LHCN-M2 (cell line): ENCODE results near the gene PLEK. TPM values are rescaled to one million over a fixed set of nuclear protein-coding genes. Genes with fewer than 3 reads are reported as not detected.
A peak's percentile ranks its signal among the peaks of the same experiment; 100 is the strongest.

ENCODE experiments used
- DNase-seq: peaks from one replicate; pipeline ENCODE4 v3.0.0-alpha.2; 2012; ENCODE audit warnings: low read depth
- total RNA-seq: library from RNA; depleted of rRNA; stranded (reverse); fragments of >200 nt; gene quantifications from 2 replicates; pipeline ENCODE4 v1.2.3, GENCODE V29; 2014

Gene PLEK
- total RNA-seq, 1 experiment from 2014 or later = not detected

DNA sequence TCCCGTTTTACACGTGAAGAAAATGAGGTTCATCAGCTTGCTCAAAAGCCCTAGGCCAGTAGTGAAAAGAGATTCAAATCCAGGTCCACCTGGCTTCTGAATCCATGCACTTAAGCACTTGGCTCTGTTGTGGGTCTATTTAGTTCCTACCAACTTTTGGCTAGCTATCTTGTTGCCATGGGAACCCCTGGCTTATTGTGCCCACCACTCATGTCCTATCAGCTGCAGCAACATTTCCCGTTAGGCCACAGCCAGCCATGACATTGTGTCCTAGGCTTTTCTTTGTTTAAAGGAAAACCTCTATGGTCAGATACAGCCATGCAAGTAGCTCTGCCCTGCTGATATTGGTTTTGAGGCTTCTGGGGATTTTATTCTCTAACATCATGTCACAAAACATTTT is 49.8 kb downstream of the PLEK start:
- no peak for DNase-seq

DNA sequence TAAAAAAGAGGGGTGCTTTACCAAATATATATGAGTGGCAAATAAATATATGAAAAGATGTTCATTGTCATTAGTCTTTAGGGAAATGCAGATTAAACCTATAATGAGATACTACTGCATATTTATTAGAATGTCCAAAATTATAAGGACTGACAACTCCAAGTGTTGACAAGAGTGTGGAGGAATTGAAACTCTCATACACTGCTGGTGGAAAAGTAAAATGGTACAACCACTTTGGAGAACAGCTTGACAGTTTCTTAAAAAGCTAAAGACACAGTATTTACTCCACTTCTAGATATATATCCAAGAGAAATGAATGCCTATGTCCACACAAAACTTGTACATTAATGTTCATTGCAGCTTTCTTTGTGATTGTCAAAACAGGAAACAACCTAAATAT is 50.4 kb downstream of the PLEK start:
- DNase-seq = no peak

DNA sequence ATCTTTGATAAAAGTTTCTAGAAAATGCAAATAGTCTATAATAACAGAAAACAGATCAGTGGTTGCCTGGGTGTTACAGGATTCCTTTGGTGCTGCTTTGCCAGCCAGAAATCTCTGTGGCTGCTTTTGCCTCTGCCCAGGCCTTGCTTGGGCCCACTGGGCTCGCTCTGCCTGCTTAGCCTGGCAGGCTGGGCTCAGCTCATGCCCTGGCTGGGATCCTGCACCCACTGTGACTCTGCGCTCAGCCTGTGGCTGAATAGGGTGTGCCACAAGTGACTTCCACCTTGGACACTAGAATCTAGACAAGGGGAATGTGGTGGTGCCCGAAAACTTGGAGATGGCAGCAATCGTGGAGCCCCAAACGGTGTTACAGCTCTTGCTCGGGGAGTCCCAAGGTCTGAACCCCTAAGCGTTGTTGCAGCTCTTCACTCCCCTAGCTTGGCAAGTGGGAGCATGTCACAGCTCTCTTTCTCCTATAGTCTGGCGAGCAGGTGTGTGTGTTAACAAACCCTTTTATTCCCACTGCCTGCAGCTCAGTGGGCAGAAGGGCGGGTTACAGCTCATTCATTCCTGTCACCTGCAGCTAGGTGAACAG is 51.1 kb downstream of the PLEK start:
- no peak for DNase-seq

DNA sequence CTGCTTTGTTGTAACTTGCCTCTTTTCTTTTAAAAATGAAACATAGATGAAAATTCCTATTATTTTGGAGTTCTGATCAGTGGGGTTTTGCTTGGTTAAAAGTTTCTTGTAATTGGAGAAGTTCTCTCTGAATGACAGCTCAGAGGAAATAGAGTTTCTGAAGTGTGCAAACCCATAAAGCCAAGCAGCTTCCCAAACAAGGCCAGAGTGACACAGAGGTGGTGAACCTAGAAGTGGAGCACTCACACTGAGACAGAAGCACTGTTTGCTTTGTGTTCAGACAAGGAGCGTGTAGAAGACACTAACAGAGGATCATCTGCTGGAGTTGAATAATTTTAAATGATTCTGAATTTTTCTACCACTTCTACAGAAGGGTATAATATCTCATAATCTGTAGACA is 52.8 kb downstream of the PLEK start:
- DNase-seq = no peak

DNA sequence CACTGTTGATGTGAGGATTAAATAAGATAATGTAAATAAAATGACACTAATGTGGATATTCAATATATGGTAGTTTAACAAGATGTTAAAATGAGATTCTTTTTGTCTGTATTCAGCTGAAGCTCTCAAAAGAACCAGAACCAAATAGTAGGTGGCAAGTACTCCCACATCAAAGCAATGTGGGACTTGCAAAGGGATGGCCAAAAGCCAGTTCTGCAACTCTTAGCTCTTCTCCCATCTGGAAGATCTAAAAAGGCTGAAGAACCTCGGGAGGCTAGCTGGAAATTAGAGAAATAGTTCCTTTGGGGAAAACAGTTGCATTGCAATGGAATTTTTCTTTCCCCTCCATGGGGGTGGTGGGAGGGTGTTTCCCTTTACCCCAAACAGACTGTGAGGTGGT is 53.3 kb downstream of the PLEK start:
- no peak for DNase-seq

DNA sequence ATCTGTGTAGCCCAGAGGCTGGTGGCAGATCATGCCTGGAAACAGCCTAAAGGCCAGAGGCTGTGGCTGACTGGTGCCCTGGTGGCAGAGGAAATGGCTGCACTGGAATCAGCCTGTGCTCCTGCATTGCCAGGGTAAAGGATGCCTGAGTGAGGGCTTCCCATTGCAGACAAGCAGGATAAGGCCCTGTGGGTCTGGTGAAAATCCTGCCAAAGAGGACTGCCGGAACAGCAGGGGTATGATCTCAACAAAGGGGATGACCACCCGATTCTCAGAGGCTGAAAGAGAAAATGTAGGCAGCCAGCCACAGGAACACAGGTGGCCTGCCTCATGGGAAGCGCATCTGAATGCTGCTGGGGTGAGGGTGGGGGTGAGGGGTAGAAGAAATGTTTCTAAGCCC is 53.8 kb downstream of the PLEK start:
- DNase-seq = no peak

DNA sequence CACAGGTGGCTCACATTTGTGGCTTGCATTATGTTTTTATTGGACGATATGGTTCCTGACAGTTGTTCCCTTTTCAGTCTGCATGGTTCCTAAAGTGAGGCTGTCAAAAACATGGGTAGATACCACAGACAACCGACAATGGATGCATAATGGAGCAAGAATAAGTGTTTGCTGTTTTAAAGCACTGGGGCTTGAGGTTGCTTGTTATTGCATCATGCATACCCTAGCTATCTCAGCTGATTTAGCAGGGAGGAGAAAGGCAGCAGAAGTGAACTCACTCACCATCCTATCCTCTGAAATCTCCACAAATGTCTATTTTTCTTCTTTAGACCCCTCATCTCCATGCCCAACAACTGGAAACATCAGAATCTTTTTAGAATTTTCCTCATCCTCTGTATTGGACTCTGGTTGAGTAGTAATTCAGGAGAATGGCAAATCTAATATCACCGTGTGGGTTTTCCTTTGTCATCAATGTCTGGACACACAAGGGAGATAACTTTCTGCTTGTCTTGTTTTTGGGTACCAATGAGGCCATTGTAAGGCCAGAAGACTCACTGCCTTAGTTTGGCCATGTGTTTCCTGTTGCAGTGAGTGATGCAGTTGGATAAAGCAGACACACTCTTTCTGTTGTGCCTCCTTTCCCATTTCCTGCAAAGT is 55.3 kb downstream of the PLEK start:
- DNase-seq = no peak

DNA sequence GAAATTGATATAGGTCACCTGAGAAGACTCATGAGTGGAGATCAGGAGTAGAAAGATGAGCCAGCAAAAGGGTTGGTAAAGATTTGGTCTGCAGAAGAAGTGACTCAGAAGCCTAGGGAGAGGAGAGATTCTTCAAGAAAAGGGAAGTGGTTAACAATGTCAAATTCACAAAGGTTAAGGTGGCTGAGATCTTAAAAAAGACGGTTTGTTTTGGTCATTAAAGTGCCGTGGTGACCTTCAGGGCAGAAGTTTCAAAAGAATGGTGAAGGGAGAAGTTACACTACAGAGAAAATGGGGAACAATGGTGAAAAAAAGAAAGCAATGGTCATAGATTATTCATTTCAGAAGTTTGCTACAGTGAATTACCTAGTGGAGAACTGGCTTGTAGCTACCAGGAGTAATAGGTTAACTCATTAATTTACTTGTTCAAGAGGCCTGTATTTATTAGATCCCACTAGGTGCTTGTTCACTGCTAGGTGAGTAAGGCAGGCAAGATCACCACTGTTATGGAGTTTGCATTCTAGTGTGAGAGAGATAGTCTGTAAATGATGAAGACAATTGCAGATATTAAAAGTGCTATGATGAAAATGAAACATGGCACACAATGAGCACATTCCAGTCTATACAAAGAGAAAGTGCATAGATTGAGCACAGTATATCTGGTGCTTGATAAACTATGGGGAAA is 59.0 kb downstream of the PLEK start:
- DNase-seq = no peak

DNA sequence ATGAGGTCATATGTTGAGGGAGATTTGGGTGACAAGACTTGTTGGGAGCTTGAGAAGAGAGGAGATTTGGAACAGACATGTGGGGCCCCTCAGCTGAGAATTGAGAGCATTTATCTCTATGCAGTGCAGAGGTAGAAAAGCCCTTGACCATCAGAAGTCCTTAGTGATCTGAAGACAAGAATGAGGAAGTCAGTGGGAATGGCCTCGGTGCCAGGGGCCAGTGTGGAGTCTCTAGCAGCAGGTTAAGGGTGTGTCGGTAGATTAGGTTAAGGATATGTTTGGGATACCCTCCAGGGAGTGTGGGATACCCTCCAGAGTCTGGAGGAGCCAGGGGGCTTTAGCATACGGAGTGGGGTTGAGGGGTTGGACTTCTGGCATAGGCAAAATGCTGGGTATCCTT is 60.4 kb downstream of the PLEK start:
- no peak for DNase-seq

DNA sequence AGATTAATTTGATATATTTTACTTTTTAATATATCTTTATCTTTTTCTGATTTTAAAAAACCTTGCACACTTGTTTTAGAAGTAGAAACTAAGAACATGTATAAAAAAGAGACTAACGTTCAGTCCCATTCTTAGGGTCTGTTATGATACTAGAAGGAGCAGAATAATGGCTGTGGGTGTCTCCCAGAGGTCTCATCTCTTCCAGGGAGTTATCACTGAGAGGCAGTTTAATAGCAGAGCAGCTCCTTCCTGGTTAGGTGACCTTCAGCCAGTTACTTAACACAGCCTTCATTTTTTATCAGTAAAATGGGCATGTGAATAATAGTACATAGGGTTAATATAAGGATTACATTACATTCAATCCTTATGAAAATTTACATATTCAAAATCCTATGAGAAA is 61.4 kb downstream of the PLEK start:
- no peak for DNase-seq

DNA sequence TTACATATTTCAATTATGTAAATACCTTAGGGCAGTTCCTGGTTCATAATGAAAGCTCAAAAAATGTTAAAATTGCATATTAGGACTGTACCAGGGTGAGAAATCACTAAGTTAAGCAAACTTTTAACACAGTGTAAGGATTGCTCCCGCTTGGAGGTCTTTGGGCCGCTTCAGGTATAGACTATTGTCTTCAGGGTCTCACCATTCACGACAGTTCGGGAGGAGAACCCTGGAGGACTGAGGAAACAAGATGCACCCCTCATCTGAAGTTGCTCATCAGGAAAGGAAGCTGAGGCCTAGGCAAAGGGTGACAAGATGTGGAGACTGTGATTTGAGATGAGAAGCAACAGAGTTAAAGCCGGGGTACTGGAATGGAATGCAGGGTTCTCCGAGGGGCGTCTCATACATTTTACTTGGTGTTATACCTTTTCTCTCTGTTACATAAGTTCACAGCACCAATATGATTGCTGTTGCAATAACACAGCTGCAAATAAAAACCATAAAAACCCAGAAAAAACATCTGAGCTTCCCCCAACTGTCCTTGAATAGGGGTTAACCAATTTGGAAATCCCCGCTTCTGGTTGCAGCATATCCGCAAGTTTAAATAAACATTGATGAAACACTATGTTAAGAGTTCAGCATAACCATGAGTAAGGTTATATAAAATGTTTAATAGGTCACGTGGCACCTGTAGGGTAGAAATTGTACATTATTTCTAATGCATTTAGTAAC is 61.9 kb downstream of the PLEK start:
- DNase-seq = no peak

DNA sequence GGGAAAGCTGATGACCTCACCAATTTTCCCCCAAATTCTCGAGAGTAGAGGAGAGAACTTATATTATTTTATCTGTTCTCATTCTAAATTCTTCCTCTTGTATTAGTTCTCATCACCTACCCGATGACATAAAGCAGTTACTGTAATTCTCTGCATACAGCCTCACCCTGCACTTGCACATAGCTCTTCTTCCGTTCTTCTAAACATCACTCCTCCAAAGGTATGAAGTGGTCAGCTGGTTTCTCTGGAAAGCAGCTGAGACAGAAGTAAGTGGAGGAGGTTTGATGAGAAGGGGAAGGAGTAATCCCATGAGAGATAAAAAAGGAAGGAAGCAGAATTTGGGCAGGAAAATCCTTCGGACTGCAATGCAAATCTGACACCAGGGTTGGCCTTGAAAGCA is 63.0 kb downstream of the PLEK start:
- no peak for DNase-seq

DNA sequence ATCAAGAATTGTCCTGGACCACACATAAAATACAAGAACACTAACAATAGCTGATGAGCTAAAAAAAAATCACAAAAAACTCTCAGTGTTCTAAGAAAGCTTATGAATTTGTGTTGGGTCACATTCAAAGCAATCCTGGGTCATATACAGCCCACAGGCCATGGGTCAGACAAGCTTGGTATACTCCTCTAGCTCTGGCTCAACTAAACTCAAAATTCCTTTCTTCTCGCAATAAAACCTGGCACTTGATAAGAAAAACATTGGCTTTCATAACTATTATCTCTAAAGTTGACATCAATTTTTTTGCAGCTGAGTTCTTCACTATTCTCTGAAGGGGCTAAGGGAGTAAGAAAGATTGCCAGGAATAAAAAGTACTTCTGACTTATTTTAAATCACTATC is 63.7 kb downstream of the PLEK start:
- DNase-seq = no peak

DNA sequence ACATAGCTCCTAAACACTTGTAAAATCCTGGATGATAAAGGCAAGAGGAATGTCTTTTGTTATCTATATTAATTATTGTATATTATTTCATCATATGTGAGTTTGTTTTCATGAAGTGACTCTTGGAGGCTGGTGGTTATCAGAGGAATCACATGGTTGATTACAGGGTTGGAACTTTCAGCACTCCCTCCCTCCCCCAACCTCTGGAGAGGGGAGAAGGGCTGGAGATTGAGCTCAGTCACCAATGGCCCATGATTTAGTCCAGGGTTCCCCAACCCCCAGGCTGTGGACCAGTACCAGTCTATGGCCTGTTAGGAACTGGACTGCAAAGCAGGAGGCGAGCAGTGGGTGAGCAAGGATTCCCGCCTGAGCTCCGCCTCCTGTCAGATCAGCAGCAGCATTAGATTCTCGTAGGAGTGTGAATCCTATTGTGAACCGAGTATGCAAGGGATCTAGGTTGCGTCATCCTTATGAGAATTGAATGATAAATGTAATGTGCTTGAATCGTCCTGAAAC is 64.3 kb downstream of the PLEK start:
- DNase-seq = no peak

DNA sequence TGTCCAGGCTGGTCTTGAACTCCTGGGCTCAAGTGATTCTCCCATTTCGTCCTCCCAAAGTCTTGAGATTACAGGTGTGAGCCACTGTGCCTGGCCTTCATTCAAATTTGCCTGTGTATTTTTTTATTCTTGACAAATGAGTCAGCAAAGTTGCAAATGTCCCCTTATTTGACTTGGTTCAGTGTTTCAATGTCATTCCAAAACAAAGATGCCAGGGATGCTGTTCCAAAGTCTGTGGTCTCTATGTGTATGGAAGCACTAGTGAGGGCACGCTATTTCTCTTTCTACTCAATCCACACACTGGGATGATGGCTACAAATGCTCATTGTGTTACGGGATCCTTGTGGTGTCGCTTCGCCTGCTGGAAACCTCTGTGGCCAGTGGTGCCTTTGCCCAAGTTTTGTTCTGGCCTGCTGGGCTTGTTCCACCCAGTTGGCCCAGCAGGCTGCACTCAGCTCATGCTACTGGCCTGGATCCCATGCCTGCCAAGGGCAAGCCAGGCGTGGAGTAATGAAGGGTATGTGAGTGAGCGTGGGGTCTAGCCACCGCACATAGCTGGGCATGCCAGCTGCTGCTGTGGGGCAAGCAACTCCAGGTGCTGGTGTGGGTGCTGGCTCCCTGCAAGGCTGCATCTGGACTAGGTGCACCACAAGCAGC is 66.4 kb downstream of the PLEK start:
- no peak for DNase-seq

DNA sequence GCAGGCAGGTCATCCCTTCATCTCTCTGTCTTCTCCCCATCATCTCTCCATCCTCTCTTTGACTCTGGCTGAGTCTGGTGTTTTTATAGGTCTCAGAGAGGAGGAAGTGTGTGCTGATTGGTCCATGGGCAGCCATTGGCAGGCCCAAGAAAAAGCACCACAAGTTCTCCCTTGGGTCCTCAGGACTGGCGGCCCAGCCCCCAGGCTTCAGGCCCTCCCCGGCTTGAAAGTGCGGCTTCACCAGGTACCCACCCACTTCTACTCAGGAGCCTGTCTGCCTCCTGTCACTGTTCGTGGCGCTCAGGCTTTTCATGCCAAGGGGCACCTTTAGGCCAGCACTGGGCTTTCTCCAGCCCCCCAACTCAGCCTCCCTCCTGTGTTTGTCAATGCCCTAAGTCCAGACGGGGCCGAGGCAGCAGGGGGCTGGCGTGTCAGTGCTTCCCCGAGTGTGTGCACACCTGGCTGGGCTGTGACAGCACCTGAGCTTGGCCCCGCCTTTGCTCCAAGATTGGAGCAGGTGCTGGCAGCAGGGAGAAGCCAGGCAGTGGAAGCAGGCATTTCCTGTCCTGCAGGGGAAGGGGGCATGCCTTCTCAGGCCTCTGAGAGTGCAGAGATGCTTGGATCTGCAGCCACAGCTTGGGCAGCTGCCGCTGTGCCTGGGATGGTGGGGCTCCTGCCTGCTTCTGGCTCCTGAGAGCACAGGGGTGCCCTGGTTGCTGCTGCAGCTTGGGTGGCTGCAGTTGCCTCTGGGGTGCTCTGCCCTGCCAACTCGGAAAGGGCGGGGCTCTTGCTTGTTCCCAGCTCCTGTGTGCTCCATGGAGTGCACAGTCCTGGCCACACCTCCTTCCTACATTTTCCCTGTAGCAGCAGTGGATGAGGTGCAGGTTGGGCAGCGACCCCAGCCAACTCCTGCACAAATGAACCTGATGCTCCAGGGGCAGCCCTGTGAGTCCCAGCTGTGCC is 67.9 kb downstream of the PLEK start:
- DNase-seq = no peak

DNA sequence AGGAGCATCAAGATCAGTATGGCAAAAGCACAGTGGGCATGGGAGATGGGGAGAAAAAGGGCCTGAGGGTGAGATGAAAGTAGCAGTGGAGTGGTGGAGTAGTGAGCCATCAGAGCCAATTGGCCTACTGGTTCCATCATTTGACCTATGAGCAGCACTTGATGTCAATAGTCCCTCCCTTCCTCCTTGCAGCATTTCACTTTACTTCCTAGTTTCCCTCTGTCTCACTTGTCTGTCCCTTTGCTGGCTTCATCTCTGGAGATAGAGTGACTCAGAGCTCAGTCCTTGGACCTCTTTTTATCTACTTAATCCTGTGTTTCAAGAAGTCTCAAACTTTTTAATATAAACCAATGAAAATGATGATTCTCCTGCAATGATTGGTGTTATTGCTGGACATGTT is 69.9 kb downstream of the PLEK start:
- DNase-seq = peak; percentile 3

DNA sequence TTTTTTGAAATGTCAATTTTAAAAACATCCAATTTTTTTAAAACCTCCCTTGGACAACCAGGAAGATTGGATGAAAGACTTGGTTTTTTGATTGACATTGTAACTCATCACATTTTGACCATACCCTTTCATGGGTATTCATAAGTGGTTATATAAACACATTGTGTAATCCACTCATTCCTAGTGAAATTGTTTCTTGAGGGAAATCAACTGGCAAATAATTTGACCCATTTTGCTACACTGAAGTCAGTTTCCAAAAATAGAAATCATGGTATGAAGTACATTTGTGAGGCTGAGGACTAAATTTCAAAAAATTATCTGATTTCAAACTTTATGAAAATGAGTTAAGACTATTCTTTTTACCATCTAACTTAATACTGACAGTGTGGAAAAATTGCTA is 70.5 kb downstream of the PLEK start:
- peak; percentile 5 for DNase-seq

DNA sequence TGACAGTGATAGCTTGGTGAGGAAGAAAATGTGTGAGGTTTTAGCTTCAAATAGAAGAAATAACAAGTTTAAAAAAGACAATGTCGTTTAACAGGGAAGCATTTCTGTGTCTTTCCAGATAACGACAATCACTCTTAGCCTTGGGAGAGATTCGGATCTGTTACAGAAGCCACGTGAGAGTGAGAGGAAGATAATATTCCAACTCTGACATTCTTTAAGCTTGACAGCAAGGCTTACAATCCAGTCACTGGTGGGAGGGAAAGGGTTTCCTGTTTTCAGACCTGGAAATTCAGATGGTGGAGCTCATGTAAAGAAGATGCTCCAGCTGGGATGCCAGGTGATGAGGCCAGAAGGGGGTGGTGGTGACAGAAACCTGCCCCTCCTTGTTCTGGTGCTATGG is 71.2 kb downstream of the PLEK start:
- DNase-seq = no peak

DNA sequence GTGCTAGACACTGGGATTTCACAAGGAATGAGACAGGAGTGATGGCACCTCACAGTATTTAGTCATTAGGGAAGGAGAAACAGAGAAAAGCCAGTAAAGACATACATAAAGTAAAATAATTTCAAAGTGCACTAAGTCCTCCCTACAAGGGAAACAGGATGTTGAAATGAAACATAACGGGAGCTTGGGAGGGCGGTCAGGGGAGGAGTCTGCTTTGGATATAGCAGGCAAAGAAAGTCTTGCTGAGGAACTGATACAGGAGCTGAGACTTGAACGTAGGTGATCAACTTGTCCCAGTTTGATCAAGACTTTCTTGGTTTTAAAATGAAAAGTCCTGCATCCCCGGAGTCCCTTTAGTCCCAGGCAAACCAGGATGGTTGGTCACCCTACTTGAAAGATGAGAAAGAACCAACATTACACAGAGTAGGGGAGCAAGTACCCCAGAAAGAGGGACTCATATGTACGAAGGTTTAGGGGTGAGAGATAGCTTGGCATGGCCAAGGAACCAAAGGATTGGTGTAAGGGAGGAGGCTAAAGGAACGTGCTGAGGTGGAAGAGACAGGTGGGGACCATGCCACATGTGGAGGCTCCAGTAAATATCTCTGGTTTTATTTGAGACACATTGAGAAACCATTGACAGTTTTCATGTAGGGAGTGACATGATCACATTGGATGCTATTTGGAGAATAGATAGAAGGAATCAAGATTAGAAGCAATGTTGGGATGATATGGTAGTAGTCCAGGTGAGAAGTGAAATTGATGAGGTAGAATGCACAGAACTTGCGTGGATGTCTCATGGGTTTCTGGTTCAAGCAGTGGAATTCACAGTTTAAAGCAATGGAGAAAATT is 73.6 kb downstream of the PLEK start:
- DNase-seq = no peak
